Spinal cord (tissue), 10 donors: ENCODE data around the gene LCN2. TPM values are rescaled to one million over a fixed set of nuclear protein-coding genes. Genes with fewer than 3 reads are reported as not detected.
A peak's percentile ranks its signal among the peaks of the same experiment; 100 is the strongest.

Experiments used
- DNase-seq, 6 donors: peaks; one replicate each; pipeline versions ENCODE4 v3.0.0 to v3.0.0-alpha.2; 2013 to 2015; ENCODE audit warnings: low spot score in 6 of 6, low read depth in 4 of 6
- H3K27ac ChIP-seq: one replicate; pipeline ENCODE4 v1.5.1; 2013; ENCODE audit warnings: low read depth, low read length, control low read depth
- H3K27me3 ChIP-seq: one replicate; pipeline ENCODE4 v1.6.1; 2013; ENCODE audit warnings: low read length; ENCODE audit not compliant: control insufficient read depth, insufficient read depth
- H3K36me3 ChIP-seq: one replicate; pipeline ENCODE4 v1.6.1; 2013; ENCODE audit warnings: low read length; ENCODE audit not compliant: control insufficient read depth, insufficient read depth
- H3K4me1 ChIP-seq: one replicate; pipeline ENCODE4 v1.6.1; 2013; ENCODE audit warnings: low read length; ENCODE audit not compliant: control insufficient read depth, insufficient read depth
- H3K4me3 ChIP-seq: one replicate; pipeline ENCODE4 v1.5.1; 2013; ENCODE audit warnings: low read depth, low read length, control low read depth
- H3K9me3 ChIP-seq: one replicate; pipeline ENCODE4 v1.6.1; 2013; ENCODE audit warnings: low read length; ENCODE audit not compliant: control insufficient read depth, insufficient read depth
- WGBS: methylation state at CpG from one replicate; pipeline ENCODE4 v1.1.5; 2013; ENCODE audit warnings: missing lambda C conversion rate; ENCODE audit not compliant: insufficient coverage; 5-methylcytosine and 5-hydroxymethylcytosine counted together
- polyA plus RNA-seq, 2 donors: library from polyadenylated mRNA; unstranded; fragments of 120-200 nt; gene quantifications; one replicate each; pipeline ENCODE4 v1.2.1, GENCODE V29; 2013; ENCODE audit not compliant: insufficient read length in 2 of 2
- total RNA-seq, 2 donors: library from RNA; depleted of rRNA in 1 of 2; stranded (reverse); fragments of 120-200 nt in 1 of 2; fragments of >200 nt in 1 of 2; gene quantifications; one replicate each; pipeline versions ENCODE4 v1.2.3 to v1.2.4, GENCODE V29; 2013 to 2014
- donor health status: healthy.

LCN2 gene
- total and polyA plus RNA-seq, 4 donors = 0.28 to 14.1 (median 0.29) TPM; not detected in 1

GRCh38 chr9:128120741-128121465, 28.4 kb upstream of the LCN2 start:
- H3K9me3 ChIP-seq = no peaks in the 10 kb centered on the region
- 82% methylated on average over 27 of the region's 29 CpGs for WGBS
- peaks cover 22% of the 10 kb centered on the region for H3K4me1 ChIP-seq
- peaks cover 71% of the 10 kb centered on the region for H3K36me3 ChIP-seq
- H3K27me3 ChIP-seq = no peaks in the 10 kb centered on the region
- H3K27ac ChIP-seq = no peak overlapping the region
- no peak overlapping the region for H3K4me3 ChIP-seq
- DNase-seq = no peak

DNA sequence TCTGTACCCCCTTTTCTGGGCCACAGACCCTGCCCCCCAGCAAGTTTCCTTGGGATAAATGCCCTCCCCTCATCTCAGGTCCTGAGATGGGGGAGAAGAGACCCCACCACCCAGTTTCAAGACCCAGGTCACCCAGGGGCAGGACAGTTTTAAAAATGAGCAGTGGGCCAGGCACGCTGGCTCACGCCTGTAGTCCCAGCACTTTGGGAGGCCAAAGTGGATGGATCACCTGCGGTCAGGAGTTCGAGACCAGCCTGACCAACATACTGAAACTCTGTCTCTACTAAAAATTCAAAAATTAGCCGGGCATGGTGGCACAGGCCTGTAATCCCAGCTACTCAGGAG, 27.8 kb upstream of the LCN2 start:
- H3K4me1 ChIP-seq = peaks cover 27% of the 10 kb centered on the region
- no peaks in the 10 kb centered on the region for H3K9me3 ChIP-seq
- no peak overlapping the region for H3K27ac ChIP-seq
- no peak overlapping the region for H3K4me3 ChIP-seq
- no peak for DNase-seq
- 98% methylated on average over 5 of the region's 5 CpGs for WGBS
- no peaks in the 10 kb centered on the region for H3K27me3 ChIP-seq
- H3K36me3 ChIP-seq = peaks cover 73% of the 10 kb centered on the region

DNA sequence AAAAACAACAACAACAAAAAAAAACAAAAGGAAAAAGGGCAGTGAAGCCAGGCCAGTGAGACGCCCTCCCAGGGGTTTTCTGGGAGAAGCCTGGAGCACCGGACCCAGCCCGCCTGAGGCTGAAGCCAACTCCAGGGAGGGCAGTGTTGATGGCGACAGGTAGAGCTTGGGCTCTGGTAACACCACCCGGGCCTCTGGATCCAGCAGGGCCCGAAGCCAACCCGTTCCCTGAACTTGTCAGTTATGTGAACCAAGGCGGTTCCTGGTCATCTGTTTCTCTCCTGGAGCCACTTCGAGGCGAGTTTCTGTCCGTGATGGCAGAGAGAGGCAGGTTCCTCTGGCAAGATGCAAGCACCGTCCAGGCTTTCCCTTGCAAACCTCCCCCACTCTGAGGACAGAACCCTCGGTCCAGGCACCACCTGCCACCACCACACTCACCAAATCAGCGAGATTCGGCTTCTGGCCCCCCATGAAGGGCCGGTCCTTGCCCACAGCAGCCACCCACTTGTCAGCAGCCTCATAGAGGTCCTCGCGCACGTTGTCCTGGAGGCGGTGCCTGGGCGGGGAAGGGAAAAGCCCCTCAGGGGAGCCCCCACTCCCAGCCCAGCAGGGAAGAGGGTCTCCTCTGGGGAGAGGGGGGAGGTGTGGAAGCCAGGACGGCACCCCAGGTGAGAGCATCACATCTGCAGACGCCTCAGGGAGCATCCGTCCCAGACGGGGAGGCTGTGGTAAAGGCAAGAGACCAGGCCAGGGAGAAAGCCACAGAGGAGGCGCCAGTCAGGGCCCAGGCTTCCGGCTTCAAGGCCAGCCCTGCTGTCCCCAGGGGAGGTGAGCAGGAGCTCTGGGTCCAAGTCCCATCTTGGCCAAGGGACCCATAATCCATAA, 27.1 kb upstream of the LCN2 start:
- 89% methylated on average over 22 of the region's 27 CpGs for WGBS
- no peak for DNase-seq
- Histone ChIP-seq H3K27ac (no peak overlapping the region), H3K4me1 (peaks cover 34% of the 10 kb centered on the region), H3K4me3 (no peak overlapping the region), H3K9me3 (no peaks in the 10 kb centered on the region), H3K36me3 (peaks cover 73% of the 10 kb centered on the region), H3K27me3 (no peaks in the 10 kb centered on the region)

GRCh38 chr9:128122809-128123175, 26.5 kb upstream of the LCN2 start:
- Histone ChIP-seq H3K27ac (no peak overlapping the region), H3K9me3 (no peaks in the 10 kb centered on the region), H3K4me3 (no peak overlapping the region), H3K27me3 (no peaks in the 10 kb centered on the region), H3K36me3 (peaks cover 73% of the 10 kb centered on the region), H3K4me1 (peaks cover 29% of the 10 kb centered on the region)
- WGBS = 94% methylated on average over 23 of the region's 24 CpGs
- DNase-seq = no peak

- Histone ChIP-seq H3K27me3 (no peaks in the 10 kb centered on the region), H3K36me3 (peaks cover 73% of the 10 kb centered on the region), H3K4me3 (no peak overlapping the region), H3K27ac (no peak overlapping the region), H3K4me1 (peaks cover 25% of the 10 kb centered on the region), H3K9me3 (no peaks in the 10 kb centered on the region)
- 93% methylated on average over 12 of the region's 21 CpGs for WGBS
- no peak for DNase-seq
Observed at GRCh38 chr9:128123451-128124080, 25.7 kb upstream of the LCN2 start.

DNA sequence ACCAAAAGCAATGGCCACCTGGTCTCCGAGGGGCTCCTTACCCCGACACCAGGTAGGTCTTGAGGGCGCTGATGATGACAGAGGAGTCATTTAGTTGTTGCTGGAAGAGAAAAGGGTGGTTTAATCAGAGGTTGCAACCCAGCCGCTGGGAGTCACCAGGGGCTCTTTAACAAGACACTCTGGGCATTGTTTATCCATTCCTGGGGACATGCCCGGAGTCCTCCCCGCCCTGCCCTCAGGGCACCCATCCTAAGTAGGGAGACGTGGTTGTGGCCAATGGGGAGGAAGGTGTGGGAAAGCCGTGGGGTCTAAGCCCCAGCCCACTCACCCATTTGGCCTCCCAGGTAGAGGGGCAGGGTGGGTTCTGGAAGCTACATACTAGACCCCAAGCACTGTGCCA, 24.8 kb upstream of the LCN2 start:
- Histone ChIP-seq H3K27ac (no peak overlapping the region), H3K4me1 (peaks cover 34% of the 10 kb centered on the region), H3K36me3 (peaks cover 66% of the 10 kb centered on the region), H3K4me3 (no peak overlapping the region), H3K27me3 (no peaks in the 10 kb centered on the region), H3K9me3 (no peaks in the 10 kb centered on the region)
- no peak for DNase-seq
- WGBS = 84% methylated on average over 3 of the region's 8 CpGs

- H3K36me3 ChIP-seq = peaks cover 60% of the 10 kb centered on the region
- H3K4me3 ChIP-seq = no peak overlapping the region
- H3K27me3 ChIP-seq = no peaks in the 10 kb centered on the region
- no peaks in the 10 kb centered on the region for H3K9me3 ChIP-seq
- no peak overlapping the region for H3K27ac ChIP-seq
- 72% methylated on average over 11 of the region's 16 CpGs for WGBS
- DNase-seq = peak in 2 of 6 donors; percentile 52 to 54
- peaks cover 35% of the 10 kb centered on the region for H3K4me1 ChIP-seq
Observed at GRCh38 chr9:128124873-128125579, 24.2 kb upstream of the LCN2 start.

DNA sequence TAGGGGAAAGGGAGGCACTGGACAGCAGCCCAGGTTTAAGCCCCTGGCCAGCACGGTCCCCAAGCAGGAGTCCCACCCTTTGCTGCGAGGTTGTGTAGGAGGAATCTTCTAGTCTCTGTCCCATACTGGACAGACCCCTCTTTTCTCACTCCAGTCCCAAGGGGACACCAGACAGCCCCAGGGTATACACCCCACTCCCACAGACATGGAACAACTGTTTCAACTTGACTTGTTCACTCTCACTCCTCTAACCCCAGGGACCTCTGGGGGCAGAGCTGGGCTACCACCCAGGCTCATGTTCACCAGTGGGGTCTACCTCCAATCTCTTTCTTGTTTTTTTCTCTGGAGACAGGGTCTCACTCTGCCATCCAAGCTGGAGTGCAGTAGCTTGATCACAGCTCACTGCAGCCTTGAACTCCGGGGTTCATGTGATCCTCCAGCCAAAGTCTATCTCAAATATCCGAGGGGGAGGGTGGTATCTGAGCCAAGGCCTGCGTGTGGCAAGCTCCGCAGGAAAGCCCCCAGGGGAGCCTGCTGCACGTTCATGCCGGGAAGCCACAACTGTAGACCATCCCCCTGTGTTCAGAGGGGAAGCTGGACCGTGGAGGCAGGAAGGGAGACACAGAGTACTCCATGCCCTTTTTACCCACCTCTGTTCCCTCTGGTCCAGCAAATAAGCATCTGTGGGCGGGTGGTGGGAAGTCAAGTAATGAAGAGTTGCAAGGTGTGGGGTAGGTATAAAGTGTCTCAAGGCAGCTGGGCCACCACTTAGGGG, 23.5 kb upstream of the LCN2 start:
- no peak overlapping the region for H3K27ac ChIP-seq
- peaks cover 37% of the 10 kb centered on the region for H3K4me1 ChIP-seq
- WGBS = 49% methylated on average over 8 of the region's 10 CpGs
- no peak for DNase-seq
- H3K9me3 ChIP-seq = no peaks in the 10 kb centered on the region
- H3K27me3 ChIP-seq = no peaks in the 10 kb centered on the region
- peak overlapping the region; percentile 18 for H3K4me3 ChIP-seq
- H3K36me3 ChIP-seq = peaks cover 53% of the 10 kb centered on the region

DNA sequence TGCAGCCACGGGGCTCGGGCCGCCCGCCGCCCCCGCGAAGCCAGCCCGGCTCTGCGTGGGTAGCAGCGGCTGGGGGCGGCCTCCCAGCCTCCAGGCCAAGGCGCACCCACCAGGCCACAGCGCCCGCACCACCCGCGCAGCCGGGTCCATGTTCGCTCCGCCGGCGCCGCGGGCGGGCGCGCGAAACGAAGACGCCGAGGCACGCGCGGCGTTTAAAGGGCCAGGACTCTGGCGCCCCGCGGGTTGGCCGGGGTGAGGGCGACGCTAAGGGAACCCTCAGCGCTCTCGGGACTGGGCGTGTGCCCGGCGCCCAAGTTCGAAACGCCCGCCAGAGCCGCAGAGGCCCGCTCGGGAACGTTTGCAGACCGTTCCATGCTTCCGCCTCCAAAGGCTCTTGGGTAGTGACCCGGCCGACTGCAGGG, 21.7 kb upstream of the LCN2 start, which contains the start of gene PTGES2:
PTGES2 (minus strand) TSS at position 162 of the 422 bp plus-strand sequence; CDS start at position 150, 12 bp downstream.
- no peaks in the 10 kb centered on the region for H3K27me3 ChIP-seq
- no peaks in the 10 kb centered on the region for H3K9me3 ChIP-seq
- H3K36me3 ChIP-seq = peaks cover 35% of the 10 kb centered on the region
- WGBS = 0% methylated on average over 56 of the region's 56 CpGs
- peak within 1 kb of the TSS; percentile 95 for H3K4me3 ChIP-seq
- peaks cover 47% of the 10 kb centered on the region for H3K4me1 ChIP-seq
- H3K27ac ChIP-seq = peak within 1 kb of the TSS; percentile 97
- peak; percentile 75 to 97 (median 82) for DNase-seq
